ENCODE measurements around the gene HOXA13. TPM values are rescaled to one million over a fixed set of nuclear protein-coding genes. Genes with fewer than 3 reads are reported as not detected.

Gene HOXA13
- total RNA-seq, 1 experiment from 2014 or later: 4.7 TPM

- no peak for DNase-seq (ENCODE audit: low spot score)
Observed at GRCh38 chr7:27192546-27193334, 7.2 kb downstream of the HOXA13 start.

GRCh38 chr7:27191833-27192545, 7.9 kb downstream of the HOXA13 start:
- no peak for DNase-seq (ENCODE audit: low spot score)

- no peak for DNase-seq (ENCODE audit: low spot score)
Observed at GRCh38 chr7:27191161-27191731, 8.6 kb downstream of the HOXA13 start.

- no peak for DNase-seq (ENCODE audit: low spot score)
Observed at GRCh38 chr7:27189997-27190748, 9.7 kb downstream of the HOXA13 start.

GRCh38 chr7:27189295-27189996, 10.4 kb downstream of the HOXA13 start:
- no peak for DNase-seq (ENCODE audit: low spot score)

GRCh38 chr7:27188386-27189294, 11.3 kb downstream of the HOXA13 start:
- DNase-seq (ENCODE audit: low spot score): no peak

- no peak for DNase-seq (ENCODE audit: low spot score)
Observed at GRCh38 chr7:27187475-27188385, 12.2 kb downstream of the HOXA13 start.

GRCh38 chr7:27186668-27187474, 13.0 kb downstream of the HOXA13 start:
- no peak for DNase-seq (ENCODE audit: low spot score)

- DNase-seq (ENCODE audit: low spot score): no peak
Observed at GRCh38 chr7:27185854-27186667, 13.8 kb downstream of the HOXA13 start.

GRCh38 chr7:27185013-27185853, 14.7 kb downstream of the HOXA13 start, which contains the start of gene HOXA11:
Gene HOXA11, minus strand, starts transcription at chr7:27185232. Its CDS starts 88 bp downstream, at chr7:27185144.
- DNase-seq (ENCODE audit: low spot score): no peak

- DNase-seq (ENCODE audit: low spot score): no peak
Observed at GRCh38 chr7:27184337-27185012, 15.4 kb downstream of the HOXA13 start.

- no peak for DNase-seq (ENCODE audit: low spot score)
Observed at GRCh38 chr7:27183682-27184336, 16.1 kb downstream of the HOXA13 start.

- DNase-seq (ENCODE audit: low spot score): no peak
Observed at GRCh38 chr7:27182861-27183681, 16.8 kb downstream of the HOXA13 start.

GRCh38 chr7:27182285-27182841, 17.5 kb downstream of the HOXA13 start:
- no peak for DNase-seq (ENCODE audit: low spot score)

All from A172 (cell line).